GM18505 (cell line): ENCODE measurements around the gene GALNT11.
"Not testable (repeated sequence)": the region's sequence is repeated elsewhere in the genome, so short reads cannot be mapped to it uniquely, and the experiment has no call there.

Experiments used
- ATAC-seq: cut with Tn5 transposase; IDR thresholded peaks from one replicate; pipeline ENCODE4 v1.9.1; 2021; ENCODE audit not compliant: unreplicated experiment
- POLR2A ChIP-seq: IDR thresholded peaks from 4 replicates; pipeline ENCODE4 v1.6.1; 2011; ENCODE audit warnings: borderline replicate concordance; ENCODE audit not compliant: insufficient read depth, insufficient read length; ENCODE audit errors: extremely low read depth

GALNT11 gene

GRCh38 chr7:152050547-152050971 lies 25.1 kb downstream of the GALNT11 start:
- ATAC-seq: no peak
- TF ChIP-seq POLR2A: no peak

GRCh38 chr7:152051968-152052367 lies 26.5 kb downstream of the GALNT11 start:
- ATAC-seq: no peak
- no peak for TF ChIP-seq POLR2A

- no peak for TF ChIP-seq POLR2A
- no peak for ATAC-seq
These were observed 27.3 kb downstream of the GALNT11 start for GRCh38 chr7:152052771-152053170.

GRCh38 chr7:152054367-152055230 lies 29.1 kb downstream of the GALNT11 start:
- no peak for ATAC-seq
- TF ChIP-seq POLR2A: no peak

GRCh38 chr7:152056621-152057274 lies 31.3 kb downstream of the GALNT11 start:
- no peak for ATAC-seq
- no peak for TF ChIP-seq POLR2A

- ATAC-seq: no peak
- no peak for TF ChIP-seq POLR2A
These were observed 33.8 kb downstream of the GALNT11 start for GRCh38 chr7:152059311-152059710.

GRCh38 chr7:152061086-152061485 lies 35.6 kb downstream of the GALNT11 start:
- ATAC-seq: not testable (repeated sequence)

- ATAC-seq: not testable (repeated sequence)
These were observed 37.7 kb downstream of the GALNT11 start for GRCh38 chr7:152063192-152063591.

- not testable (repeated sequence) for ATAC-seq
These were observed 38.3 kb downstream of the GALNT11 start for GRCh38 chr7:152063821-152064220.

GRCh38 chr7:152065800-152066344 lies 40.4 kb downstream of the GALNT11 start:
- ATAC-seq: not testable (repeated sequence)

- no peak for TF ChIP-seq POLR2A
- ATAC-seq: no peak
These were observed 46.9 kb downstream of the GALNT11 start for GRCh38 chr7:152072421-152072820.

- TF ChIP-seq POLR2A: no peak
These were observed 47.9 kb downstream of the GALNT11 start for GRCh38 chr7:152073352-152073751.

GRCh38 chr7:152074673-152075072 lies 49.2 kb downstream of the GALNT11 start:
- ATAC-seq: no peak
- TF ChIP-seq POLR2A: no peak

More at GRCh38 chr7:152073352-152073751, 47.9 kb downstream of the GALNT11 start:
- ATAC-seq: no peak

GRCh38 chr7:152075379-152075778 lies 49.9 kb downstream of the GALNT11 start:
- not testable (repeated sequence) for ATAC-seq
